Bronchial epithelial cell (primary cell): Measurements from ENCODE around the gene GADL1. TPM values are rescaled to one million over a fixed set of nuclear protein-coding genes. Genes with fewer than 3 reads are reported as not detected.
A peak's percentile ranks its signal among the peaks of the same experiment; 100 is the strongest.

Source experiments
- DNase-seq: peaks from one replicate; pipeline ENCODE4 v3.0.0-alpha.2; 2010; ENCODE audit warnings: low read depth
- FAIRE-seq: peaks from 2 replicates; lab custom pipeline; 2011; peaks lifted over from hg19 to GRCh38; lab: Jason Lieb, UNC
- H3K27me3 ChIP-seq: 2 replicates; pipeline ENCODE4 v1.5.1; 2011; ENCODE audit warnings: low read length; ENCODE audit not compliant: control insufficient read depth, insufficient read depth
- H3K36me3 ChIP-seq: 2 replicates; pipeline ENCODE4 v1.5.1; 2011; ENCODE audit warnings: low read length; ENCODE audit not compliant: control insufficient read depth, insufficient read depth
- H3K4me3 ChIP-seq: 2 replicates; pipeline ENCODE4 v1.5.1; 2011; ENCODE audit warnings: mild to moderate bottlenecking, low read depth, low read length, control low read depth
- CTCF ChIP-seq: IDR thresholded peaks from 2 replicates; pipeline ENCODE4 v1.5.1; 2011; ENCODE audit warnings: mild to moderate bottlenecking, moderate library complexity, low read length, control low read depth, inconsistent platforms; ENCODE audit not compliant: insufficient read depth, severe bottlenecking
- total RNA-seq: library from RNA; depleted of rRNA; stranded (reverse); fragments of >200 nt; gene quantifications from 2 replicates; pipeline ENCODE4 v1.2.1, GENCODE V29; 2014

The GADL1 gene
- total RNA-seq, 1 donor from 2014 or later: not detected

GRCh38 chr3:30895329-30895728 lies 868 bp upstream of the GADL1 start:
- no peak for TF ChIP-seq CTCF
- Histone ChIP-seq H3K36me3 (no peaks in the 10 kb centered on the region), H3K4me3 (no peak overlapping the region), H3K27me3 (peaks cover 23% of the 10 kb centered on the region)
- DNase-seq (no peak), FAIRE-seq (no peak)

GRCh38 chr3:30893678-30894325 lies 659 bp downstream of the GADL1 start:
- H3K4me3 ChIP-seq: no peak overlapping the region
- no peak for TF ChIP-seq CTCF
- DNase-seq: no peak
- peaks cover 22% of the 10 kb centered on the region for H3K27me3 ChIP-seq
- no peak for FAIRE-seq
- no peaks in the 10 kb centered on the region for H3K36me3 ChIP-seq

GRCh38 chr3:30890907-30891306 lies 3.6 kb downstream of the GADL1 start:
- TF ChIP-seq CTCF: no peak
- H3K27me3 ChIP-seq: peaks cover 20% of the 10 kb centered on the region
- H3K36me3 ChIP-seq: no peaks in the 10 kb centered on the region
- FAIRE-seq (peak; percentile 28), DNase-seq (no peak)
- no peak overlapping the region for H3K4me3 ChIP-seq

- no peak for TF ChIP-seq CTCF
- DNase-seq (no peak), FAIRE-seq (peak; percentile 36)
- Histone ChIP-seq H3K36me3 (no peaks in the 10 kb centered on the region), H3K27me3 (peaks cover 2% of the 10 kb centered on the region), H3K4me3 (no peak overlapping the region)
Measured at GRCh38 chr3:30886888-30887287, 7.6 kb downstream of the GADL1 start.

- Histone ChIP-seq H3K36me3 (no peaks in the 10 kb centered on the region), H3K4me3 (no peak overlapping the region), H3K27me3 (no peaks in the 10 kb centered on the region)
- DNase-seq (no peak), FAIRE-seq (no peak)
- no peak for TF ChIP-seq CTCF
Measured at GRCh38 chr3:30878862-30879261, 15.6 kb downstream of the GADL1 start.

- FAIRE-seq (no peak), DNase-seq (no peak)
- no peak overlapping the region for H3K4me3 ChIP-seq
- no peak for TF ChIP-seq CTCF
- H3K36me3 ChIP-seq: no peaks in the 10 kb centered on the region
- H3K27me3 ChIP-seq: no peaks in the 10 kb centered on the region
Measured at GRCh38 chr3:30875505-30875904, 19.0 kb downstream of the GADL1 start.
